Nephron progenitor cell (in vitro differentiated cells): Measurements from ENCODE around the gene SLC5A5.

Source experiments
- DNase-seq: peaks from one replicate; pipeline ENCODE4 v3.0.0; 2021
- H3K27ac Mint-ChIP-seq: 2 replicates; pipeline ENCODE4 v1.8.0; 2021; ENCODE audit warnings: mild to moderate bottlenecking, moderate library complexity, mixed read lengths
- H3K27me3 Mint-ChIP-seq: 2 replicates; pipeline ENCODE4 v1.8.0; 2021; ENCODE audit warnings: mild to moderate bottlenecking, low read depth, mixed read lengths; ENCODE audit not compliant: poor library complexity
- H3K36me3 Mint-ChIP-seq: 2 replicates; pipeline ENCODE4 v1.8.0; 2021; ENCODE audit warnings: low read depth, mixed read lengths
- H3K4me1 Mint-ChIP-seq: 2 replicates; pipeline ENCODE4 v1.8.0; 2021; ENCODE audit warnings: mixed read lengths
- H3K4me3 Mint-ChIP-seq: 2 replicates; pipeline ENCODE4 v1.8.0; 2021; ENCODE audit warnings: mild to moderate bottlenecking, moderate library complexity, mixed read lengths
- H3K9me3 Mint-ChIP-seq: 2 replicates; pipeline ENCODE4 v1.8.0; 2021; ENCODE audit warnings: mild to moderate bottlenecking, moderate library complexity, mixed read lengths
- CTCF ChIP-seq: fragments of 200-600 bp; sonication (generic); IDR thresholded peaks from 2 replicates; pipeline ENCODE4 v1.5.0; 2021; ENCODE audit warnings: antibody characterized with exemption

The SLC5A5 gene

GRCh38 chr19:17871878-17872250 lies at the start of gene SLC5A5:
Gene SLC5A5, plus strand, starts transcription at chr19:17871945. Its CDS starts 375 bp downstream, at chr19:17872320.
- TF ChIP-seq CTCF, result no peak
- Mint-ChIP-seq H3K36me3 (no peaks in the 10 kb centered on the region), H3K27me3 (peaks cover 89% of the 10 kb centered on the region), H3K9me3 (no peaks in the 10 kb centered on the region), H3K4me3 (no peak within 1 kb of the TSS), H3K27ac (no peak within 1 kb of the TSS), H3K4me1 (peaks cover 5% of the 10 kb centered on the region)
- peak; percentile 58 for DNase-seq

DNA sequence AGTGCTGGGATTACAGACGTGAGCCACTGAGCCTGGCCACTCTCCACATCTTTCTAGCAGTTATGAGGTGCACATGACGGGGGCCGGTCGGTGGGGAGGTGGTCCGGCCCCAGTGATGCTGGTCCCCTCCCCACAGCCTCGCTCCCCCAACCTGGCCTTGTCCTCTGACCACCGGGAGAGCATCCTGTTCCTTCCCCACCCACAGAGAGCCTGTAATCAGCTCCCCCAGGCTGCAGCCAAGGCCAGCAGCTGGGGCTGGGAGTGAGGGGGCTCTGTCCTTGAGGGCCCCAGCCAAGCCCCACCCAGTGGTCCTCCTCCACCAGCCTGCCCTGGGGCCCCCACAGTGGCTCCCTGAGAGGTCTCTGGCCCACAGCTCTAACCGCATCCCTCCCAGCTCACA lies 47.4 kb upstream of the SLC5A5 start:
- Mint-ChIP-seq H3K9me3 (no peaks in the 10 kb centered on the region), H3K36me3 (no peaks in the 10 kb centered on the region), H3K27ac (no peak overlapping the region), H3K4me3 (no peak overlapping the region), H3K27me3 (peaks cover 17% of the 10 kb centered on the region), H3K4me1 (peaks cover 18% of the 10 kb centered on the region)
- no peak for TF ChIP-seq CTCF
- no peak for DNase-seq

GRCh38 chr19:17826508-17827056 lies 45.2 kb upstream of the SLC5A5 start:
- no peak overlapping the region for H3K27ac Mint-ChIP-seq
- no peaks in the 10 kb centered on the region for H3K9me3 Mint-ChIP-seq
- H3K36me3 Mint-ChIP-seq, result no peaks in the 10 kb centered on the region
- peaks cover 19% of the 10 kb centered on the region for H3K27me3 Mint-ChIP-seq
- H3K4me1 Mint-ChIP-seq, result peaks cover 30% of the 10 kb centered on the region
- no peak for TF ChIP-seq CTCF
- no peak overlapping the region for H3K4me3 Mint-ChIP-seq
- no peak for DNase-seq

- no peaks in the 10 kb centered on the region for H3K9me3 Mint-ChIP-seq
- peak; percentile 82 for DNase-seq
- peak overlapping the region; percentile 97 for H3K27ac Mint-ChIP-seq
- peaks cover 24% of the 10 kb centered on the region for H3K27me3 Mint-ChIP-seq
- H3K4me3 Mint-ChIP-seq, result peak overlapping the region; percentile 82
- TF ChIP-seq CTCF, result no peak
- no peaks in the 10 kb centered on the region for H3K36me3 Mint-ChIP-seq
- H3K4me1 Mint-ChIP-seq, result peaks cover 23% of the 10 kb centered on the region
Measured at GRCh38 chr19:17829855-17830566, 41.7 kb upstream of the SLC5A5 start.

GRCh38 chr19:17830567-17831418 lies 41.0 kb upstream of the SLC5A5 start:
- peak overlapping the region; percentile 82 for H3K4me3 Mint-ChIP-seq
- peaks cover 30% of the 10 kb centered on the region for H3K27me3 Mint-ChIP-seq
- H3K9me3 Mint-ChIP-seq, result no peaks in the 10 kb centered on the region
- no peak for TF ChIP-seq CTCF
- peak; percentile 96 for DNase-seq
- no peaks in the 10 kb centered on the region for H3K36me3 Mint-ChIP-seq
- H3K4me1 Mint-ChIP-seq, result peaks cover 31% of the 10 kb centered on the region
- peak overlapping the region; percentile 97 for H3K27ac Mint-ChIP-seq
